Hypothalamus (tissue), 51 donors: Measurements from ENCODE around the gene CCDC127.
A peak's percentile ranks its signal among the peaks of the same experiment; 100 is the strongest.

ENCODE experiments used
- DNase-seq, 51 donors: peaks; one replicate each; lab custom pipeline; 2025; lab: John Stamatoyannopoulos, UW

The CCDC127 gene

DNA sequence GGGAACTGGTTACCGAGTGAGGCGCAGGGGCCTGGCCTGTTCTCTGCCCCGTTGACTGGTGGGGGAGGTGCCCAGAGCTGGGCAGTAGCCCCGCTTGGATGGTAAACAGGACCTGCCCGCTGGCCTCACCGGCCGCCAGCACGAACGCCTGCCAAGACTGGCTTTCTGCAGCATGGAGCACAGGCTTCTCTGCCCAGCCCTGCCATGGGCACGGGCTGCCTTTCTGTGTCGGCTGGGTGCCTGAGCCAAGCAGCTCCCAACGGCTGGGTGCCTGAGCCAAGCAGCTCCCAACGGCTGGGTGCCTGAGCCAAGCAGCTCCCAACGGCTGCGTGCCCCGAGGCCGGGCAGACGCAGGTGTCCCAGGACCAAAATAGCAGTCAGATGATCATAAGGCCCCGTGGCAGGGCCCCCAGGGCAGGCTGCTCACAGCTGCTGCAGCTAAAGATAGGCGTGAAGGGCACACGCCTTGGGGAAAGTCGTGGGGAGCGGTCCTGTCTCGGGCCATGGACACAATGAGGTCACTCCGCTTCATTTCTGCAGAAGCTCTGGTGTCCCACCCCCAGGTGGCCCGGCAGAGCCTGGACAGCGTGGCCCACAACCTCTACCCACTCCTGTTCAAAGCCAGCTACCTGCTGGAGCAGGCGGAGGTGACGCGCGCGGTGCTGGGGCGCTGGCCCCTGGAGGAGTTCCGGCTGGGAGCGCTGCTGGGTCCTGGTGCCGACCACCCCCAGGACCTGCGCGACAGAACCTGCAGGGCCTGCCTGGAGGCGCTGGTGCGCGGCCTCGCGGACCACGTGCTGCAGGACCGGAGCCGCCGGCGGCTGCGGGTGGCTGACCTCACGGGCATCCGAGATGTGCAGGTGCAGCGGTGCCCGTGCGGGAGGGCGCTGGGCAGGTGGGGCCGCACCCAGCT is 26.7 kb downstream of the CCDC127 start, which contains the start of gene LRRC14B:
LRRC14B (plus strand) TSS at position 460 of the 913 bp plus-strand sequence; CDS start at position 504, 44 bp downstream.
- DNase-seq: peak in 32 of 51 donors; percentile 5 to 77 (median 48)

DNA sequence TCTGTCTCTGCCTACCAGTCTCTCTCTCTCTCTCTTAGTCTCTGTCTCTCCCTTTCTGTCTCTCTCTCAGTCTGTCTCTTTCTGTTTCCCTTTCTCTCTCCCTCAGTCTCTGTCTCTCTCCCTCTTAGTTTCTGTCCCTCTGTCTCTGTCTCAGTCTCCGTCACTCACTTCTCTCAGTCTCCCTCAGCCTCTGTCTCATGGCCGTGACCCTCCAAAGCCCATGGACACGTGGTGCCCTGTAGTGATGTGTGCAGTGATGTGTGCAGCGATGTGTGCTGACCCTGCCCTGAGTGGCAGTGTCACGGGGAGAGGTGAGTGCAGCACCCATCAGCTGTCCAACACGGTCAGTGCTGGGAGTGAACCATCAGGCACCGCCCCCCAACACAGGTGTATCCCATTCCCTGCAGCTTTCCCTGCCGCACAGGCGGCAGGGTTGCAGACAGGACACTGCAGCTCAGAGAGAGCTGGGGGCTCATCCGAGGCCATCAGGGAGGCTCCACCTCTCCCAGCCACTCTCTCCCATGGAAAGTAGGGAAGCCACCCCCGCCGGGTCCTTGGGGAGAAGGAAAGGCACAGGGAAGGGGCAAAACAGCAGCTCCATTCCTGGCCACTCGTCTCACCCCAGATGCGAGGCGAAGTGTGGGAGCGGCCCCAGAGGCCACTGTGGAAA is 27.5 kb downstream of the CCDC127 start:
- DNase-seq: no peak

- no peak for DNase-seq
Observed at GRCh38 chr5:189976-190365, 28.0 kb downstream of the CCDC127 start.

DNA sequence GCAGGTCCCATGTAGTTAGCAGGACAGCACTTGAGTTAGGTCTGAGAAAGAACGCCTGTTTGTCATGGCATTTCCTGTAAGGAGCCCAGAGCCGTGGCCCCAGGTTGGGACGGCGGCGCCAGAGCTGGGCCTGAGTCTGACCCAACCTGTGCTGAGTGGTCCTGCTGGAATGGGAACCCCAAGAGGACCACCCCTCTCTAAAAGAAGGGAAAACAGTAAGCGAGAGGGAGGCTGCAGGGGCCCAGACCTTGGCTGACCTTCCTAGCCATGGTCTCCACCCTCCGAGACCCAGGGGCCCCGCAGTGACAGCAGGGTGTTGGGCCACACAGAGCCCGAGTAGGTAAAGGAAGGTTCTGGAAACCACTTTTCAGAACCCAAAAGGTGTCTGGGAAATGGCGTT is 28.5 kb downstream of the CCDC127 start:
- no peak for DNase-seq

- DNase-seq: peak; percentile 6 to 85 (median 59)
Observed at GRCh38 chr5:188488-189481, 29.2 kb downstream of the CCDC127 start.

- DNase-seq: no peak
Observed at GRCh38 chr5:187617-188451, 30.1 kb downstream of the CCDC127 start.

DNA sequence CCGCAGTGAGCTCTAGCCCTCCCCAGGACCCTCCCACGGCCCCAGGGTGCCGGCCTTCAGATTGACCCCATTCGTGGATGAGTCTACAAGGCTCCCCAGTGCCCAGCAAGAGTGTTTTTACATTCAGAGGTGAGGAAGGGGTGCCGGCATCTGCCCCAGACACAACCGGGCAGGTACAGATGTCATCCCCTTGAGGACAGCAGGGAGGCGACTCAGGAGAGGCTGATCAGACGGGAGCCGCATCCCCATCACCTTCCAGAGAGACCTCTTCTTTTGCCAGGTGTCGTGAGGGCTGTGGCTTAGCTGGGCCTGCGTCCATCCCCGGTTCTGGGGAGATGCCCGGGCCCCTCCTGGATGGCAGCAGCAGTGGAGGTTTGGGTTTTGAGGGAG is 30.9 kb downstream of the CCDC127 start:
- no peak for DNase-seq

GRCh38 chr5:186091-187041 is 31.6 kb downstream of the CCDC127 start:
- DNase-seq: no peak

GRCh38 chr5:185095-186070 is 32.6 kb downstream of the CCDC127 start:
- DNase-seq: no peak

GRCh38 chr5:184471-184870 is 33.5 kb downstream of the CCDC127 start:
- DNase-seq: no peak

GRCh38 chr5:182126-182525 is 35.8 kb downstream of the CCDC127 start:
- no peak for DNase-seq

GRCh38 chr5:181566-181965 is 36.4 kb downstream of the CCDC127 start:
- DNase-seq: no peak

DNA sequence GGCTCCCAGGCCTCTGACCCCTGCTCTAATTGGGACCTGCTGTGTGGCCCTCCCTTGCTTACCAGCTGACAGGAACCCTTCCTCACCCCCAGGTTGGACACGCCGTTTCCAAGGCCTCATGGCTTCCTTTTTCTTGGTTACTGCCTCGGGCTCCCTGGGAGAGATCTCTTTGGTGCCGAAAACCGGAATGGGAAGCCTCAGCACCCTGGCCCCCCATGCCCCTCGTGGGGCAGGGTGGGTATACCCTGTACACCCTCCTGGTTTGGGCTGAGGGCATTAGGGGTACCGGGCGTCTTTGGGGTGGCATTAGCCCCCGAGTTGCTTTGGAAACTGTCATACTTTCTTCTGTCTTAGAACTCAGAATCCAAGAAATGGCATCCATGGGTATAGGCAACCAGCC is 36.8 kb downstream of the CCDC127 start:
- no peak for DNase-seq

GRCh38 chr5:180286-180918 is 37.6 kb downstream of the CCDC127 start:
- DNase-seq: no peak

DNA sequence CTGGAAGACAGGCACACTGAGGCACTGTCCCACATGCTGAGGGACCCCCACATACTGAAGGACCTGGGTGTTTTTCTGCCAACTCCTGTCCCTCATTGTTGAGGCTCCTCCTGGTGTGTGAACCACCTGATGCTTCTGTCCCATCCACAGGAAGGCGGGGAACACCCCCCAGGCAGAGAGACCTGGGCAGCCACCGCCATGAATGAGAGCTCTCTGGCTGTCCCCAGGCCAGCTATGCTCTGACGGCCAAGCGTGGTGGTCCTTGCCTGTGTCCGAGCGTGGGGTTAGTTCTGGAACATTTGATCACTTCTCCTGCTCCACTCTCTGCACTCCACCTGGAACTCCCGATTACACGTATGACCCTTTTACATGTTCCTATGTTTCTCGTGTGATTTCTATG is 38.6 kb downstream of the CCDC127 start:
- DNase-seq: no peak

DNA sequence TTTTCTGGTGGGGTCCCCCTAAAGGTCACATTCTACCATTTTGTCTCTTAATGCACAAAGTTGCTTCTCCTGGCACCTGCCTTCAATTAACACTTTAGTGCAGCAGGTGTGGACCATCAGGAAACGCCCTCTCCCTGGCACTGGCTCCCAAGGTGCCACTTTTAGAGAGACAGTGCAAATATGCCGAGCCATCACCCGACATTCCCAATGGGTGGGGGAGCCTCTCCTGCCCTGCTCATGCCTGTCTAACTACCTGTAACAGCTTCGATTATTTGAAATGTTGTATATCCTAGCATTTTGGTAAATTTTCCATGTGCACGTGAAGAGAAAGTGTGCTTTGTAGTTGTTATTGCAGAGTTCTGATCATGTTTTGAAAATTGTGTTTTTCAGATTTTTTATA is 39.8 kb downstream of the CCDC127 start:
- no peak for DNase-seq

DNA sequence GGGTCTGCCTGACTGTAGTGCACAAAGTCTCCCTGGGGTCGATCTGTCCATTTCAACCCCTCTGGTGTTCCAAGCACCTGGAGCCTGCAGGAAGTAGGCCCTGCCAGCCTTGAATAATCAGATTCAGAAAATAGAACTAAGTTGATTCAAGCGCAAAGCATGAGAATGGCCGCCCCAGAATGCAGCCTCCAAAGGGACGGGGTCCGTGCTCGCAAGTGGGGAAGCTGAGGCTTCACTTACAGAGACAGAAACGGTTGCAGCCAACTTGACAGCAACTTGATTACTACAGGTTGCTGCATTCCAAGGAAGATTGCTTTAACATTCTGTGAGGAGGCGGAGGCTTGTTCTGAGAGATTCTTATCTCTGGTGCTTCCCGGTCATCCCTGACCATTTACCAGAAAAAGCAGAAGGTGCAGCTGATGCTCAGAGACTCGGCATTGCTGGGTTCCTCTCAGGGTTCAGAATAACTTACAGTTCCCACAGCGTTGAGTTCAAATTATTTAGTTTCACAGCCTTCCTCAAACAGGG is 41.6 kb downstream of the CCDC127 start:
- no peak for DNase-seq
